H1 (cell line): ENCODE results near the gene SIK2. TPM values are rescaled to one million over a fixed set of nuclear protein-coding genes. Genes with fewer than 3 reads are reported as not detected.

ENCODE experiments used
- BRCA1 ChIP-seq: IDR thresholded peaks from 2 replicates; pipeline ENCODE4 v1.6.1; 2012; ENCODE audit warnings: low read depth, low read length, improper control_type of control experiment
- CEBPB ChIP-seq: IDR thresholded peaks from 2 replicates; pipeline ENCODE4 v1.6.1; 2012; ENCODE audit warnings: low read depth, low read length
- CREB1 ChIP-seq: IDR thresholded peaks from 2 replicates; pipeline ENCODE4 v1.6.1; 2012; ENCODE audit warnings: inconsistent platforms
- CTCF ChIP-seq, 3 experiments: IDR thresholded peaks; 1 replicate in 2 of 3; 2 replicates in 1 of 3; pipeline versions ENCODE4 v1.5.1 to v1.6.1; 2011; ENCODE audit warnings: low read length in 3 of 3, mild to moderate bottlenecking in 3 of 3, inconsistent platforms in 2 of 3, low read depth in 1 of 3, moderate library complexity in 1 of 3; ENCODE audit not compliant: insufficient read depth in 1 of 3; ENCODE audit errors: control extremely low read depth in 1 of 3
- EZH2 ChIP-seq: fragments of 200-600 bp; sonication (generic); IDR thresholded peaks from 2 replicates; pipeline ENCODE4 v1.7.1; 2012; ENCODE audit warnings: low read depth, mild to moderate bottlenecking, moderate library complexity, low read length, inconsistent platforms; ENCODE audit not compliant: severe bottlenecking
- HDAC2 ChIP-seq, 2 experiments: fragments of 300-600 bp in 1 of 2; sonication (generic) in 1 of 2; IDR thresholded peaks; 2 replicates each; pipeline ENCODE4 v1.6.1; 2011 to 2012; ENCODE audit warnings: low read depth in 2 of 2, low read length in 2 of 2, mild to moderate bottlenecking in 2 of 2, moderate library complexity in 2 of 2, borderline replicate concordance in 1 of 2, inconsistent platforms in 1 of 2
- HDAC6 ChIP-seq: IDR thresholded peaks from one replicate; pipeline ENCODE4 v1.7.1; 2012; ENCODE audit warnings: low read depth, mild to moderate bottlenecking, inconsistent platforms, low read length, moderate library complexity
- MAX ChIP-seq: IDR thresholded peaks from 2 replicates; pipeline ENCODE4 v1.6.1; 2012; ENCODE audit warnings: inconsistent platforms
- POLR2A ChIP-seq, 2 experiments: IDR thresholded peaks; 1 replicate in 1 of 2; 2 replicates in 1 of 2; pipeline ENCODE4 v1.6.1; 2011; ENCODE audit warnings: low read depth in 2 of 2, low read length in 2 of 2, mild to moderate bottlenecking in 2 of 2; ENCODE audit errors: control extremely low read depth in 1 of 2
- RAD21 ChIP-seq, 2 experiments: IDR thresholded peaks in 1 of 2; conservative IDR thresholded peaks in 1 of 2; 2 replicates each; pipeline ENCODE4 v1.6.1; 2011; ENCODE audit warnings: low read depth in 2 of 2, low read length in 2 of 2, improper control_type of control experiment in 1 of 2, inconsistent platforms in 1 of 2, mild to moderate bottlenecking in 1 of 2, moderate library complexity in 1 of 2
- SIN3A ChIP-seq, 2 experiments: IDR thresholded peaks in 1 of 2; conservative IDR thresholded peaks in 1 of 2; 2 replicates each; pipeline ENCODE4 v1.6.1; 2011 to 2012; ENCODE audit warnings: low read length in 2 of 2, improper control_type of control experiment in 1 of 2, low read depth in 1 of 2, mild to moderate bottlenecking in 1 of 2
- SIX5 ChIP-seq: IDR thresholded peaks from 2 replicates; pipeline ENCODE4 v1.6.1; 2011; ENCODE audit warnings: mild to moderate bottlenecking, low read depth, low read length
- TEAD4 ChIP-seq: IDR thresholded peaks from 2 replicates; pipeline ENCODE4 v1.6.1; 2012; ENCODE audit warnings: low read depth, low read length, inconsistent platforms, mixed read lengths
- polyA plus RNA-seq, 7 experiments: library from polyadenylated mRNA; depleted of rRNA in 3 of 7; stranded (reverse) in 5 of 7; unstranded in 2 of 7; fragments of >200 nt in 5 of 7; fragments of 200-250 nt in 2 of 7; gene quantifications; 1 replicate in 5 of 7; 2 replicates in 1 of 7; 4 replicates in 1 of 7; pipeline versions ENCODE4 v1.2.1 to v1.2.3, GENCODE V29; 2011 to 2013; ENCODE audit warnings: missing spikeins in 2 of 7, mixed read lengths in 2 of 7
- total RNA-seq: library from RNA; stranded (reverse); fragmentation: NEBNext Ultra II Directional; extraction: Animal tissue kit (Norgen Biotek cat#: 25700); gene quantifications from 2 replicates; pipeline ENCODE4 v1.2.1, GENCODE V29; 2021

Gene SIK2
- total and polyA plus RNA-seq, 2 of the 8 experiments (the other 6 are each of a cell fraction or from before 2014, with no cell fraction given) = 8.8 to 11.2 TPM

GRCh38 chr11:111604392-111605009 lies 2.3 kb downstream of the SIK2 start (continued):
- no peak for TF ChIP-seq HDAC2 (IDR thresholded peaks at IDR 0.05; ENCODE audit: borderline replicate concordance in 1 of 2, low read depth in 2 of 2, low read length in 2 of 2)
- peak; percentile 54 to 85; a peak in 2 of 4 replicates for TF ChIP-seq SIN3A (conservative IDR thresholded peaks at IDR 0.05 in 1 of 2, IDR thresholded peaks at IDR 0.05 in 1 of 2; ENCODE audit: low read depth in 1 of 2, low read length in 2 of 2)
- TF ChIP-seq BRCA1 = no peak
- TF ChIP-seq CEBPB = no peak
- TF ChIP-seq MAX = no peak
- no peak for TF ChIP-seq SIX5
- peak; percentile 63 to 68 for TF ChIP-seq RAD21 (IDR thresholded peaks at IDR 0.05 in 1 of 2, conservative IDR thresholded peaks at IDR 0.05 in 1 of 2; ENCODE audit: low read depth in 2 of 2, low read length in 2 of 2)
- no peak for TF ChIP-seq EZH2
- TF ChIP-seq CREB1 = no peak
- no peak for TF ChIP-seq POLR2A (IDR thresholded peaks at IDR 0.05; ENCODE audit: control extremely low read depth in 1 of 2, low read depth in 2 of 2, low read length in 2 of 2)
- peak in 2 of 3 experiments; percentile 49 to 64; a peak in 2 of 4 replicates for TF ChIP-seq CTCF (IDR thresholded peaks at IDR 0.05; ENCODE audit: control extremely low read depth in 1 of 3, insufficient read depth in 1 of 3, low read depth in 1 of 3, low read length in 3 of 3)
- no peak for TF ChIP-seq TEAD4
- no peak for TF ChIP-seq HDAC6
